WTC11 (cell line): ENCODE results near the gene CTRB1.

Experiments used
- ATF1 ChIP-seq: sonication (generic); formaldehyde crosslinking; IDR thresholded peaks from 2 replicates; pipeline ENCODE4 v1.8.1; 2023; ENCODE audit warnings: mild to moderate bottlenecking, moderate library complexity, missing genetic modification reagents
- CDX4 ChIP-seq: fragments of 250-450 bp; sonication (Bioruptor Pico); IDR thresholded peaks from 2 replicates; pipeline ENCODE4 v1.9.0; 2021; ENCODE audit warnings: moderate library complexity, mild to moderate bottlenecking, inconsistent platforms, borderline replicate concordance
- CTCF ChIP-seq: fragments of 200-600 bp; IDR thresholded peaks from 2 replicates; pipeline ENCODE4 v1.8.0; 2022; ENCODE audit warnings: antibody characterized with exemption
- JUN ChIP-seq: sonication (generic); formaldehyde crosslinking; IDR thresholded peaks from 2 replicates; pipeline ENCODE4 v1.8.0; 2023; ENCODE audit warnings: mild to moderate bottlenecking, missing genetic modification reagents
- NR2C2 ChIP-seq: sonication (generic); formaldehyde crosslinking; IDR thresholded peaks from 2 replicates; pipeline ENCODE4 v1.8.0; 2022; ENCODE audit warnings: mild to moderate bottlenecking, missing genetic modification reagents
- ZNF121 ChIP-seq: sonication (generic); formaldehyde crosslinking; IDR thresholded peaks from 2 replicates; pipeline ENCODE4 v1.8.0; 2023; ENCODE audit warnings: missing genetic modification reagents

- no peak for TF ChIP-seq CTCF
- no peak for TF ChIP-seq NR2C2 (CRISPR knock-in tag)
- no peak for TF ChIP-seq ZNF121 (CRISPR knock-in tag)
- TF ChIP-seq JUN (CRISPR knock-in tag) = no peak
- TF ChIP-seq ATF1 (CRISPR knock-in tag) = no peak
- TF ChIP-seq CDX4 (CRISPR knock-in tag) = no peak
Observed at GRCh38 chr16:75241412-75241811, 22.6 kb downstream of the CTRB1 start.
